ENCODE results near the gene KNL1. TPM values are rescaled to one million over a fixed set of nuclear protein-coding genes. Genes with fewer than 3 reads are reported as not detected.

The KNL1 gene
- total RNA-seq, 1 experiment from 2014 or later = 27.5 TPM

DNA sequence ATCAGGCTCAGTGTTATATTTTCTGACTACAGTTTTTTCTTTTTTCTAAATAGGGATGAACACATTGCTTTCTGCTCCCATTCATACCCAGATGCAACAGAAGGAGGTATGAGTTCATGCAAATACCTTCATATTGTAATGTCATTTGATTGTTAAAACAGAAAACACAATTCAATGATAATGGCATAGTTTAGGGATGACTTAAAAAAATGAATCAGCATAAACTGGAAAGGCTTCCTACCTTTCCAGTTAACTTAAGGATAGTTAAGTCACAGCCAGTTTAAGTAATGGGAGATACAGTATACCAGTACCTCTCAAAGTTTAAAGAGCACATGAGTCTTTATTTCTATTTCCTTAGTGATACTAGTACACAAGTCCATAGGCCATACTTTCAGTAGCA lies 24.9 kb downstream of the KNL1 start:
- H3K27me3 ChIP-seq (ENCODE audit: insufficient read depth, low read depth) = no peaks in the 10 kb centered on the region
- H3F3A ChIP-seq (ENCODE audit: insufficient read depth, low read depth) = no peaks in the 10 kb centered on the region
- H3K79me2 ChIP-seq (ENCODE audit: low read depth) = no peaks in the 10 kb centered on the region
- no peaks in the 10 kb centered on the region for H3K36me3 ChIP-seq (ENCODE audit: low read depth)
- intact Hi-C loops (cut with micrococcal nuclease; ENCODE audit: unreplicated experiment) = no loop called here
- CTCF ChIA-PET = no interaction called here
- POLR2A ChIA-PET (ENCODE audit: unreplicated experiment) = no interaction called here
- no peak overlapping the region for H3K4me3 ChIP-seq
- H3K4me2 ChIP-seq = no peak overlapping the region
- no peak for DNase-seq
- H3K27ac ChIP-seq = no peak overlapping the region
- H4K20me1 ChIP-seq (ENCODE audit: insufficient read depth) = no peaks in the 10 kb centered on the region
- TF ChIP-seq, protein P1, sequence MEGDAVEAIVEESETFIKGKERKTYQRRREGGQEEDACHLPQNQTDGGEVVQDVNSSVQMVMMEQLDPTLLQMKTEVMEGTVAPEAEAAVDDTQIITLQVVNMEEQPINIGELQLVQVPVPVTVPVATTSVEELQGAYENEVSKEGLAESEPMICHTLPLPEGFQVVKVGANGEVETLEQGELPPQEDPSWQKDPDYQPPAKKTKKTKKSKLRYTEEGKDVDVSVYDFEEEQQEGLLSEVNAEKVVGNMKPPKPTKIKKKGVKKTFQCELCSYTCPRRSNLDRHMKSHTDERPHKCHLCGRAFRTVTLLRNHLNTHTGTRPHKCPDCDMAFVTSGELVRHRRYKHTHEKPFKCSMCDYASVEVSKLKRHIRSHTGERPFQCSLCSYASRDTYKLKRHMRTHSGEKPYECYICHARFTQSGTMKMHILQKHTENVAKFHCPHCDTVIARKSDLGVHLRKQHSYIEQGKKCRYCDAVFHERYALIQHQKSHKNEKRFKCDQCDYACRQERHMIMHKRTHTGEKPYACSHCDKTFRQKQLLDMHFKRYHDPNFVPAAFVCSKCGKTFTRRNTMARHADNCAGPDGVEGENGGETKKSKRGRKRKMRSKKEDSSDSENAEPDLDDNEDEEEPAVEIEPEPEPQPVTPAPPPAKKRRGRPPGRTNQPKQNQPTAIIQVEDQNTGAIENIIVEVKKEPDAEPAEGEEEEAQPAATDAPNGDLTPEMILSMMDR (conservative IDR thresholded peaks at IDR 0.05) = no peak
- no peak for TF ChIP-seq EZH2 (IDR thresholded peaks at IDR 0.05; ENCODE audit: low read depth)
- BruUV-seq (replicated peaks) = no TSS peak
- H3K4me1 ChIP-seq (replicated peaks; ENCODE audit: insufficient read depth) = no peaks in the 10 kb centered on the region
- H3K9me3 ChIP-seq (ENCODE audit: insufficient read depth, low read depth) = no peaks in the 10 kb centered on the region
- H2AFZ ChIP-seq = no peak overlapping the region
- H3K9me2 ChIP-seq (ENCODE audit: insufficient read depth) = no peaks in the 10 kb centered on the region

GRCh38 chr15:40623361-40623760 lies 29.3 kb downstream of the KNL1 start:
- no TSS peak for BruUV-seq (replicated peaks)
- H4K20me1 ChIP-seq (ENCODE audit: insufficient read depth) = no peaks in the 10 kb centered on the region
- no peak overlapping the region for H2AFZ ChIP-seq
- no peak for DNase-seq
- no peaks in the 10 kb centered on the region for H3K27me3 ChIP-seq (ENCODE audit: insufficient read depth, low read depth)
- intact Hi-C loops (cut with micrococcal nuclease; ENCODE audit: unreplicated experiment) = no loop called here
- H3K36me3 ChIP-seq (ENCODE audit: low read depth) = no peaks in the 10 kb centered on the region
- no peaks in the 10 kb centered on the region for H3K4me1 ChIP-seq (replicated peaks; ENCODE audit: insufficient read depth)
- H3K4me2 ChIP-seq = no peak overlapping the region
- no peaks in the 10 kb centered on the region for H3K9me3 ChIP-seq (ENCODE audit: insufficient read depth, low read depth)
- no peaks in the 10 kb centered on the region for H3K9me2 ChIP-seq (ENCODE audit: insufficient read depth)
- H3F3A ChIP-seq (ENCODE audit: insufficient read depth, low read depth) = no peaks in the 10 kb centered on the region
- TF ChIP-seq, protein P1 (conservative IDR thresholded peaks at IDR 0.05) = no peak
- no peak for TF ChIP-seq EZH2 (IDR thresholded peaks at IDR 0.05; ENCODE audit: low read depth)
- CTCF ChIA-PET = no interaction called here
- no peak overlapping the region for H3K4me3 ChIP-seq
- H3K27ac ChIP-seq = no peak overlapping the region
- POLR2A ChIA-PET (ENCODE audit: unreplicated experiment) = no interaction called here
- no peaks in the 10 kb centered on the region for H3K79me2 ChIP-seq (ENCODE audit: low read depth)

GRCh38 chr15:40630313-40630712 lies 36.3 kb downstream of the KNL1 start:
- Histone ChIP-seq H3K27ac (no peak overlapping the region), H3K4me1 (replicated peaks; ENCODE audit: insufficient read depth) (no peaks in the 10 kb centered on the region), H3F3A (ENCODE audit: insufficient read depth, low read depth) (no peaks in the 10 kb centered on the region), H3K79me2 (ENCODE audit: low read depth) (no peaks in the 10 kb centered on the region), H3K4me2 (no peak overlapping the region), H3K9me3 (ENCODE audit: insufficient read depth, low read depth) (no peaks in the 10 kb centered on the region), H3K36me3 (ENCODE audit: low read depth) (no peaks in the 10 kb centered on the region), H3K9me2 (ENCODE audit: insufficient read depth) (no peaks in the 10 kb centered on the region), H3K27me3 (ENCODE audit: insufficient read depth, low read depth) (no peaks in the 10 kb centered on the region), H3K4me3 (no peak overlapping the region), H2AFZ (no peak overlapping the region), H4K20me1 (ENCODE audit: insufficient read depth) (no peaks in the 10 kb centered on the region)
- ChIA-PET POLR2A (ENCODE audit: unreplicated experiment) (no interaction called here), CTCF (no interaction called here)
- TF ChIP-seq, protein P1 (conservative IDR thresholded peaks at IDR 0.05) = no peak
- TF ChIP-seq EZH2 (IDR thresholded peaks at IDR 0.05; ENCODE audit: low read depth) = no peak
- BruUV-seq (replicated peaks) = no TSS peak
- intact Hi-C loops (cut with micrococcal nuclease; ENCODE audit: unreplicated experiment) = no loop called here
- no peak for DNase-seq

All from PC-9 (cell line).